ENCODE results near the gene POLR1E.

DNA sequence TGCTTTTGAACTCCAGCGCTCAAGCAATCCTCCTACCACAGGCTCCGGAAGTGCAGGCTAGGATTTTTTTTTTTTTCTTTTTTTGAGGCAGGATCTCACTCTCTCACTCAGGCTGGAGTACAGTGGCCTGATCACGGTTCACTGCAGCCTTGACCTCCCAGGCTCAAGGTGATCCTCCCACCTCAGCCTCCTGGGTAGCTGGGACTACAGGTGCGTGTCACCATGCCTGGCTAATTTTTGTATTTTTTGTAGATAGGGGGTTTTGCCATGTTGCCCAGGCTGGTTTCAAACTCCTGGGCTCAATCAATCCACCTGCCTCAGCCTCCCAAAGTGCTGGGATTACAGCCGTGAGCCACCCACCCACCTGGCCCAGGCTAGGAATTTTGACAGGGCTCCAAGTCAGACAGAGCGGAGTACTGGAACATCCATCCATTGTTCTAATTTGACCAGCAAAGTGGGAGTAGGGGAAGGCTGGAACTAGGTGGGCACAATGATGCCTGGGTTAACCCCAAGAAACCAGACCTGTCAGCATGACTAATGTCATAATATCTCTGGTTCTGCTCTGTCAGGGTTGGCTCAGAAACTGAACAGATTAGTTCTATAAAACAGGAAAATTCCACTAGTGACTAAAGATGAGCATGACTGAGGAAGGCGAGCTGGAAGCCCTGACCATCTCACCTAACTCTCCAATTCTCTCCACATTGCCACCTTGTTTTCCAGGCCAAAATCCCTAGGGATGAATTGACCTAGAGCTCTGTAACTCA is 29.7 kb upstream of the POLR1E start:
- no peak for TF ChIP-seq CTCF (IDR thresholded peaks at IDR 0.05; ENCODE audit: low read depth, low read length, poor library complexity, severe bottlenecking)
- TF ChIP-seq EZH2phosphoT487 (IDR thresholded peaks at IDR 0.05; ENCODE audit: borderline replicate concordance, low read length): no peak
